Stomach (tissue), 4 donors: ENCODE data around the gene PCDH8.

Source experiments
- EP300 ChIP-seq: sonication (generic); formaldehyde crosslinking; IDR thresholded peaks from one replicate; pipeline ENCODE4 v1.6.1; 2017; ENCODE audit warnings: antibody characterized with exemption
- POLR2A ChIP-seq, 4 donors: fragments of 450-650 bp; IDR thresholded peaks; one replicate each; pipeline ENCODE4 v1.6.1; 2016; ENCODE audit warnings: antibody characterized with exemption in 4 of 4, control low read depth in 2 of 4, mild to moderate bottlenecking in 1 of 4, moderate library complexity in 1 of 4
- POLR2AphosphoS5 ChIP-seq, 3 donors: sonication (generic); formaldehyde crosslinking; IDR thresholded peaks; one replicate each; pipeline ENCODE4 v1.6.1; 2016; ENCODE audit warnings: antibody characterized with exemption in 3 of 3
- TF ChIP-seq, protein P1 (sequence below), 7 experiments: fragments of 450-650 bp in 4 of 7; fragments of 200-600 bp in 3 of 7; sonication (generic) in 3 of 7; IDR thresholded peaks; one replicate each; pipeline ENCODE4 v1.5.1; 2016 to 2019; ENCODE audit warnings: antibody characterized with exemption in 7 of 7, control low read depth in 2 of 7, mild to moderate bottlenecking in 1 of 7

DNA sequence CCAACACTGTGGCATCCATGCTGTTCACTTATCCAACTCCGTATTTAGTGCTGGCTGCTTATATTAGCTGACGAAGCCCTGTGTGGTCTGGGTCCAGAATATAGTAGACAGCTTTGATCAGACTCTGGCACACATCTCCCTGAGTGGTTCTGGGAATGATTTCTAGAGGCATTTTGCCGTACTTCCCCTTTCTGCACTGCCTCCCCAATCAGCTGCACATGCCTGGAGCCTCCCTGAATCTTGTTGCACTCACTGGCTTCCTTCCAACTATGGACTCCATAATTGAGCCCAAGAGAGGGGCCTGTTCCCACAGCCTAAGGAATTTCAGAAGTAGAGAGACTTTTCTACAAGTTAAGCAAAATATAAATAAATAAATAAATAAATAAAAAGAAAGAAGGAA lies 30.4 kb upstream of the PCDH8 start:
- TF ChIP-seq, protein P1, sequence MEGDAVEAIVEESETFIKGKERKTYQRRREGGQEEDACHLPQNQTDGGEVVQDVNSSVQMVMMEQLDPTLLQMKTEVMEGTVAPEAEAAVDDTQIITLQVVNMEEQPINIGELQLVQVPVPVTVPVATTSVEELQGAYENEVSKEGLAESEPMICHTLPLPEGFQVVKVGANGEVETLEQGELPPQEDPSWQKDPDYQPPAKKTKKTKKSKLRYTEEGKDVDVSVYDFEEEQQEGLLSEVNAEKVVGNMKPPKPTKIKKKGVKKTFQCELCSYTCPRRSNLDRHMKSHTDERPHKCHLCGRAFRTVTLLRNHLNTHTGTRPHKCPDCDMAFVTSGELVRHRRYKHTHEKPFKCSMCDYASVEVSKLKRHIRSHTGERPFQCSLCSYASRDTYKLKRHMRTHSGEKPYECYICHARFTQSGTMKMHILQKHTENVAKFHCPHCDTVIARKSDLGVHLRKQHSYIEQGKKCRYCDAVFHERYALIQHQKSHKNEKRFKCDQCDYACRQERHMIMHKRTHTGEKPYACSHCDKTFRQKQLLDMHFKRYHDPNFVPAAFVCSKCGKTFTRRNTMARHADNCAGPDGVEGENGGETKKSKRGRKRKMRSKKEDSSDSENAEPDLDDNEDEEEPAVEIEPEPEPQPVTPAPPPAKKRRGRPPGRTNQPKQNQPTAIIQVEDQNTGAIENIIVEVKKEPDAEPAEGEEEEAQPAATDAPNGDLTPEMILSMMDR (IDR thresholded peaks at IDR 0.05) = no peak
- TF ChIP-seq POLR2A (IDR thresholded peaks at IDR 0.05) = no peak
- no peak for TF ChIP-seq EP300
- no peak for TF ChIP-seq POLR2AphosphoS5 (IDR thresholded peaks at IDR 0.05)
